ENCODE results near the gene UBE2S.

UBE2S gene

DNA sequence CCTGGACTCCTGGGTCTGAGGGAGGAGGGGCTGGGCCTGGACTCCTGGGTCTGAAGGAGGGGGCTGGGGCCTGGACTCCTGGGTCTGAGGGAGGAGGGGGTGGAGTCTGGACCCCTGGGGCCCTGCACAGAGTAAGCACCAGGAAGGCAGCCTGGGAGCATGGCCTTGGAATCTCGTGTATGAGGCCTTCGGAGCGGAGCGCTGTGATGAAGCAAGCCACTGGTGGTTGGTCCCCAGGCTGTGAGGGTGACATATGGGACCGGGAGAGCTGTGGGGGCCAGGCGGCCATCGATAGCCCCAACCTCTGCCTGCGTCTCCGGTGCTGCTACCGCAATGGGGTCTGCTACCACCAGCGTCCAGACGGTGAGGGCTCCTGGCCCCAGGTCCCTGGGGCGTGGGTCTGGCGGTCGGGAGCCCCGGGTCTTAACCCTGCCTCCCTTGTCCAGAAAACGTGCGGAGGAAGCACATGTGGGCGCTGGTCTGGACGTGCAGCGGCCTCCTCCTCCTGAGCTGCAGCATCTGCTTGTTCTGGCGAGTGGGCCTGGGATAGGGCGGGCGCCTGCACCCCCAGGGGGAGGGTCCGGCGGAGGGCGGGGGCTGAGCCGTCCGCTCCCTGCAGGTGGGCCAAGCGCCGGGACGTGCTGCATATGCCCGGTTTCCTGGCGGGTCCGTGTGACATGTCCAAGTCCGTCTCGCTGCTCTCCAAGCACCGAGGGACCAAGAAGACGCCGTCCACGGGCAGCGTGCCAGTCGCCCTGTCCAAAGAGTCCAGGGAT, 30.0 kb downstream of the UBE2S start:
- Histone ChIP-seq H2AFZ (no peak overlapping the region), H3K4me2 (ENCODE audit: low read length) (no peak overlapping the region), H3K9ac (no peak overlapping the region), H3K27ac (no peak overlapping the region), H3K36me3 (ENCODE audit: control insufficient read depth, insufficient read depth, low read length) (no peaks in the 10 kb centered on the region), H3K79me2 (no peaks in the 10 kb centered on the region), H3K27me3 (ENCODE audit: control insufficient read depth, insufficient read depth, low read length) (no peaks in the 10 kb centered on the region), H3K4me1 (no peaks in the 10 kb centered on the region), H3K9me3 (ENCODE audit: control insufficient read depth, low read length) (no peaks in the 10 kb centered on the region), H3K4me3 (ENCODE audit: low read depth, low read length) (no peak overlapping the region)
- TF ChIP-seq CTCF (IDR thresholded peaks at IDR 0.05), result no peak

GRCh38 chr19:55376241-55376933, 31.2 kb downstream of the UBE2S start, which contains the start of gene TMEM190:
TMEM190 (plus strand) TSS chr19:55376826; CDS start chr19:55376854, 28 bp downstream.
- no peaks in the 10 kb centered on the region for H3K36me3 ChIP-seq (ENCODE audit: control insufficient read depth, insufficient read depth, low read length)
- no peaks in the 10 kb centered on the region for H3K9me3 ChIP-seq (ENCODE audit: control insufficient read depth, low read length)
- no peaks in the 10 kb centered on the region for H3K79me2 ChIP-seq
- no peak within 1 kb of the TSS for H3K4me2 ChIP-seq (ENCODE audit: low read length)
- H3K4me1 ChIP-seq, result no peaks in the 10 kb centered on the region
- no peak within 1 kb of the TSS for H3K4me3 ChIP-seq (ENCODE audit: low read depth, low read length)
- TF ChIP-seq CTCF (IDR thresholded peaks at IDR 0.05), result no peak
- H3K9ac ChIP-seq, result no peak within 1 kb of the TSS
- no peak within 1 kb of the TSS for H2AFZ ChIP-seq
- no peak within 1 kb of the TSS for H3K27ac ChIP-seq
- H3K27me3 ChIP-seq (ENCODE audit: control insufficient read depth, insufficient read depth, low read length), result no peaks in the 10 kb centered on the region

DNA sequence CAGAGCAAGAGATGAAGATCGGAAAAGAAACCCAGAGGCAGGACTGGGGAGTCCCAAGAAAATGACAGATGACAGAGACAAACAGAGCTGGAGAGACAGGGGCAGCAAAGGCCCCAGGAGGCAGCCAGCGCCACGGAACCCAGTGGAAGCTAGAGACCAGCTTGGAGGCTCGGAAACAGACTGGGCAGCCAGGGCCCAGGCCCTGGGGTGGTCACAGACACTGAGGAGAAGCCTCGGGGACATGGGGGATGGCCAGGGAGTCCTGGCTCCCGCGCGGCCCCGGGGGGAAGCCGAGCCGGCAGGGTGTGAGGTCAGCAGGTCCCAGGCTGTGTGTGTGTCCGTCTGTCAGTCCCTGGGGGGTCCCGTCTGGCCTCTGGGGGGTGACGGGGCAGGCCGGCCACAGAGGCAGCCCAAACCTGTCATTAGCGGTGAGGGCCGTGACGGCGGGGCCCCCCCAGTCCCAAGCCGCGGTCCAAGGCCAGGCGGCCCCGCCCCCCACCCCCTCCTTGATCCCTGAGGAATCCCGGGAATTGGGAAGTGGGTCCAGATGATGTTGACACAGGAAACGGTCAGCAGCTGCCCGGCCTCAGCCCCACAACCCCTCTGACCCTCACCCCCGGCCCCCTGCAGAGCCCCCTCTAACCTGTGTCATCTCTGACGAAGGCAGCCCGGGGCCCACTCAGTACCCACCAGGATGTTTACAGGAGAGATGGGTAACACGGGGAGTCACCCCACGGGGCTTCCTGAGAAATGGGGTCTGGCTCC, 33.4 kb downstream of the UBE2S start:
- Histone ChIP-seq H3K9me3 (ENCODE audit: control insufficient read depth, low read length) (no peaks in the 10 kb centered on the region), H3K36me3 (ENCODE audit: control insufficient read depth, insufficient read depth, low read length) (no peaks in the 10 kb centered on the region), H3K27me3 (ENCODE audit: control insufficient read depth, insufficient read depth, low read length) (peaks cover 6% of the 10 kb centered on the region), H3K4me1 (no peaks in the 10 kb centered on the region), H3K4me2 (ENCODE audit: low read length) (no peak overlapping the region), H3K9ac (no peak overlapping the region), H3K4me3 (ENCODE audit: low read depth, low read length) (no peak overlapping the region), H2AFZ (no peak overlapping the region), H3K27ac (no peak overlapping the region), H3K79me2 (no peaks in the 10 kb centered on the region)
- no peak for TF ChIP-seq CTCF (IDR thresholded peaks at IDR 0.05)

DNA sequence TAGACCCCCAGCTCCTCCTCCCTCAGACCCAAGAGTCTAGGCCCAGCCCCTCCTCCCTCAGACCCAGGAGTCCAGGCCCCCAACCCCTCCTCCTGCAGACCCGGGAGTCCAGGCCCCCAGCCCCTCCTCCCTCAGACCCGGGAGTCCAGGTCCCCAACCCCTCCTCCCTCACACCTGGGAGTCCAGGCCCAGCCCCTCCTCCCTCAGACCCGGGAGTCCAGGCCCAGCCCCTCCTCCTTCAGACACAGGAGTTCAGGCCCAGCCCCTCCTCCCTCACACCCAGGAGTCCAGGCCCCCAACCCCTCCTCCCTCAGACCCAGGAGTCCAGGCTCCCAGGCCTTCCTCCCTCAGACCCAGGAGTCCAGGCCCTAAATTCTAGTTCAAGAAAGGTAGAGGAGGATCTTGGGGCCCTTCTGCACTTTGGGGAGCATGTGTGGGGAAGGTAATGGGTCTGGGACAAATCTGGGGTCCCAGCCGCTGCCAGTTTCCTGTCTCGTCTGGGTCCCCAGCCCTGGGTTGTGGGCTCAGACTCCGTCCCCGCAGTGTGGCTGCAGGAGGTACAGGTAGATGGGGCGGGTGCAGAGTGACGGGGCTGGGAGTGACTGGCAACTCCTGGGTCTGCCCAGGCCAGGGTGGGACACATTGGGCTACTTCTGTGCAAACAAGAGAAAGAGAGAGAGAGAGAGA, 34.1 kb downstream of the UBE2S start:
- Histone ChIP-seq H3K4me3 (ENCODE audit: low read depth, low read length) (no peak overlapping the region), H3K27me3 (ENCODE audit: control insufficient read depth, insufficient read depth, low read length) (peaks cover 10% of the 10 kb centered on the region), H3K9me3 (ENCODE audit: control insufficient read depth, low read length) (no peaks in the 10 kb centered on the region)

More for the DNA sequence above, 34.1 kb downstream of the UBE2S start:
- Histone ChIP-seq H2AFZ (no peak overlapping the region), H3K27ac (no peak overlapping the region), H3K36me3 (ENCODE audit: control insufficient read depth, insufficient read depth, low read length) (no peaks in the 10 kb centered on the region), H3K79me2 (no peaks in the 10 kb centered on the region), H3K4me1 (no peaks in the 10 kb centered on the region), H3K4me2 (ENCODE audit: low read length) (no peak overlapping the region), H3K9ac (no peak overlapping the region)
- no peak for TF ChIP-seq CTCF (IDR thresholded peaks at IDR 0.05)
